HFF-Myc (cell line): ENCODE data around the gene PRELP.

Experiments
- DNase-seq: peaks from one replicate; pipeline ENCODE4 v3.0.0-alpha.2; 2011; ENCODE audit warnings: low read depth; ENCODE audit errors: extremely low read depth
- H3K4me3 ChIP-seq: replicated peaks from 2 replicates; pipeline ENCODE4 v1.5.1; 2011; ENCODE audit warnings: low read depth, mild to moderate bottlenecking, control low read depth, low read length
- CTCF ChIP-seq: IDR thresholded peaks from 2 replicates; pipeline ENCODE4 v1.5.1; 2012; ENCODE audit warnings: mild to moderate bottlenecking, low read depth, low read length, control low read depth; ENCODE audit errors: missing control alignments

Gene PRELP

GRCh38 chr1:203480084-203480483 lies 4.5 kb downstream of the PRELP start:
- H3K4me3 ChIP-seq = no peak overlapping the region
- no peak for DNase-seq
- no peak for TF ChIP-seq CTCF

DNA sequence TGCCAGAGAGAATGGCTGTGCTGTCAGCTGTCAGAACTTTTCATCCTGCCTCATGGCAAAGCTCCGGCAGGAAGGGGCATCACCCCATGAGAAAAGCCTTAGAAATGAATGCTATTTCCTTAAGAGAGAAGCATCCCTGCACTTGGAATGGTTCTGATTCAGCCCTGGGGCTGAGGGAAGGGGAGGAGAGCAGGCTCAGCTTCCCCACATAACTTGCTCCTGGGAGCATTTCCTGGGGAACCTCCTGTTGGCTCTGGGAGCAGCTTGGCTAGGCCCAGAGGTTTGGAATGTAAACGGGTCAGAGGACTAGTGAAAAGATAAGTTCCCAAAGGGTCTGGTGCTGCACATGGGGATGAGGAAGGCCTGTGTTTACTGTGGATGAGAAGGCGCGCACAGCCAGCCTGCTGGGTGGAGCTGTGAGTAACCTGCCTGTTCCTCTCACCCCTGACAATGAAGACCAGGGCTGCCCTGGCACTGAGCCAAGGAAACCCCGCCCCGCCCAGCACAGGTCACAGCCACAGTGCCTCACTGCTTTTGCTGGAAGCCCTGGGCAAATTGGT lies 5.0 kb downstream of the PRELP start:
- no peak for TF ChIP-seq CTCF
- no peak overlapping the region for H3K4me3 ChIP-seq
- peak; percentile 43 for DNase-seq

DNA sequence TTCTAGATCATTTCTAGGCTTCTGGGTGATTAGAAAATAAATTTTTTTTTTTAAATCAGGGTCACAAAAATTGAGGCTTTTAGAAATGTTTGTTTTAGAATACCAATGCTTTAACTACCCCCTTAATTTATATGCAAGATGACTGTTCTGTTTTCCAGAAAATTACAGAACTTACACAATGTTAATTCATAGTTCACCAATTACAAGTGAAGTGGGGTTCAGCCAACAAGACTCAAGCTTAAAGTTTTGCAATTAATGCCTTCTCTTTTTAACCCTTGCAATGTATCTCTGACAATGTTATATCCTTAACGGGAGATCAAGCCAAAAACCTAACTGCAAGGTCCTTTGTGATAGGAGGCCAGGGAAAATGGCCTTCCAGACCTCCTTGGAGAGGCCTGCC lies 5.6 kb downstream of the PRELP start:
- no peak for TF ChIP-seq CTCF
- no peak for DNase-seq
- H3K4me3 ChIP-seq = no peak overlapping the region

DNA sequence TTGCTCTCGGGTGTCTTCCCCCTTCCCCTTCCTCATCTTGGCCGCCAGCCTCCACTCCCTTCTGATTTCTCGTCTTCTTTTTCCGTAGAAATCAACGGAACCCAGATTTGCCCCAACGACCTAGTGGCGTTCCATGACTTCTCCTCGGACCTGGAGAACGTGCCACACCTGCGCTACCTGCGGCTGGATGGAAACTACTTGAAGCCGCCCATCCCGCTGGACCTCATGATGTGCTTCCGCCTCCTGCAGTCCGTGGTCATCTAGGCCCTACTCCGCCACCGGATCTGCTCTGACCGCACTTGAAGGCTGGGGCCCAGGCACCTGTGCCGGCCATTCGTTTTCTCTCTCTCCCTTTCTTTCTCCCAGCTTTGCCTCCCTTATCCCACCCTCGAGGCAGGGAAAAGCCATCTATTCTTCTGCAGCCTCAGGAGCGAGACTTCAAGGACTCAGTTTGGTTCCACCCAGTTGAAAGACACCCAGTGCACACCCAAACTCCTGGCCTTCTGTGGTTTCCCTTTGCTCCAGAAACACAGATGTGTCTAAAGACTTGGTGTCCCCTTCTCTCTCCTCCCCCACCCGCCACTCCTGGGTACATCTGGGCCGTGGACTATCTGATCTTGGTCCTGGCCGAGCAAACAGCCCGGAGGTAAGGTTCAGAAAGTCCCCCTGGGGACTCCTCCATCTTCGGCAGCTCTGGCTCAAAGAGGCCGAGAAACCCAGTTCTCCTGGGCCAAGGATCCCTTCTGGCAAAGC lies 11.2 kb downstream of the PRELP start:
- TF ChIP-seq CTCF = no peak
- peak overlapping the region; percentile 26 for H3K4me3 ChIP-seq
- no peak for DNase-seq

- no peak for DNase-seq
- H3K4me3 ChIP-seq = no peak overlapping the region
- TF ChIP-seq CTCF = no peak
Observed at GRCh38 chr1:203488539-203488938, 12.9 kb downstream of the PRELP start.

DNA sequence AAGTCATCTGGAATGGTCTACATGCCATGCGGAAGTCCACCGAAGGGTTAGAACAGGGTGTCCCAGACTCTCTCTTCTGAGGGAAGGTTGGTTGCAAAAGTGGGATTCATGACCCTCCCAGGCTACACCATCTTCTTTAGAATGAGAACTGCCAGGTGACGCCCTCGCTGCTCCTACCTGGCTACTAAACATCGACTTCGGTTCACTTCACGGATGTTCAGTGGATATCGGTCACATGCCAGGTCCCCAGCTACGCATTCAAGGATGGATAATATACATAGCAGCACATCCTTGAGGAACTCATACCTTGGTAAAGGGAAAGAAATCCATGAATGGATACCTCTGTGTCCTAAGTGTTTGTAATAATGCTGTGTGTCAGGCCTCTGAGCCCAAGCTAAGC lies 15.0 kb downstream of the PRELP start:
- no peak for TF ChIP-seq CTCF
- no peak overlapping the region for H3K4me3 ChIP-seq
- no peak for DNase-seq
